H1 (cell line): ENCODE results near the gene ARHGEF4. TPM values are rescaled to one million over a fixed set of nuclear protein-coding genes. Genes with fewer than 3 reads are reported as not detected.

Source experiments
- GTF2F1 ChIP-seq: IDR thresholded peaks from 2 replicates; pipeline ENCODE4 v1.6.1; 2012; ENCODE audit warnings: low read depth, low read length, improper control_type of control experiment, borderline replicate concordance
- RAD21 ChIP-seq, 2 experiments: IDR thresholded peaks in 1 of 2; conservative IDR thresholded peaks in 1 of 2; 2 replicates each; pipeline ENCODE4 v1.6.1; 2011; ENCODE audit warnings: low read depth in 2 of 2, low read length in 2 of 2, improper control_type of control experiment in 1 of 2, inconsistent platforms in 1 of 2, mild to moderate bottlenecking in 1 of 2, moderate library complexity in 1 of 2
- RBBP5 ChIP-seq: IDR thresholded peaks from 2 replicates; pipeline ENCODE4 v1.7.1; 2012; ENCODE audit warnings: low read depth, mild to moderate bottlenecking, inconsistent platforms, low read length, moderate library complexity, borderline replicate concordance
- RNF2 ChIP-seq: fragments of 200-900, 300-1000 bp; sonication (generic); IDR thresholded peaks from 2 replicates; pipeline ENCODE4 v1.7.1; 2016; ENCODE audit warnings: borderline replicate concordance, low read depth, mild to moderate bottlenecking, antibody characterized with exemption, low read length; ENCODE audit not compliant: poor library complexity, severe bottlenecking; ENCODE audit errors: missing control alignments
- SIRT6 ChIP-seq: IDR thresholded peaks from one replicate; pipeline ENCODE4 v1.7.1; 2012; ENCODE audit warnings: low read length, inconsistent platforms
- SP2 ChIP-seq: IDR thresholded peaks from 2 replicates; pipeline ENCODE4 v1.6.1; 2012; ENCODE audit warnings: mild to moderate bottlenecking, low read length, inconsistent platforms
- polyA plus RNA-seq, 7 experiments: library from polyadenylated mRNA; depleted of rRNA in 3 of 7; stranded (reverse) in 5 of 7; unstranded in 2 of 7; fragments of >200 nt in 5 of 7; fragments of 200-250 nt in 2 of 7; gene quantifications; 1 replicate in 5 of 7; 2 replicates in 1 of 7; 4 replicates in 1 of 7; pipeline versions ENCODE4 v1.2.1 to v1.2.3, GENCODE V29; 2011 to 2013; ENCODE audit warnings: missing spikeins in 2 of 7, mixed read lengths in 2 of 7
- total RNA-seq: library from RNA; stranded (reverse); fragmentation: NEBNext Ultra II Directional; extraction: Animal tissue kit (Norgen Biotek cat#: 25700); gene quantifications from 2 replicates; pipeline ENCODE4 v1.2.1, GENCODE V29; 2021
- TF ChIP-seq, protein P1 (sequence below): fragments of 300-600 bp; sonication (generic); IDR thresholded peaks from 2 replicates; pipeline ENCODE4 v1.7.1; 2012; ENCODE audit warnings: low read length, moderate library complexity, mild to moderate bottlenecking, inconsistent platforms; ENCODE audit not compliant: insufficient replicate concordance

ARHGEF4 gene
- total and polyA plus RNA-seq, 2 of the 8 experiments (the other 6 are each of a cell fraction or from before 2014, with no cell fraction given), result 10.6 to 14.6 TPM

DNA sequence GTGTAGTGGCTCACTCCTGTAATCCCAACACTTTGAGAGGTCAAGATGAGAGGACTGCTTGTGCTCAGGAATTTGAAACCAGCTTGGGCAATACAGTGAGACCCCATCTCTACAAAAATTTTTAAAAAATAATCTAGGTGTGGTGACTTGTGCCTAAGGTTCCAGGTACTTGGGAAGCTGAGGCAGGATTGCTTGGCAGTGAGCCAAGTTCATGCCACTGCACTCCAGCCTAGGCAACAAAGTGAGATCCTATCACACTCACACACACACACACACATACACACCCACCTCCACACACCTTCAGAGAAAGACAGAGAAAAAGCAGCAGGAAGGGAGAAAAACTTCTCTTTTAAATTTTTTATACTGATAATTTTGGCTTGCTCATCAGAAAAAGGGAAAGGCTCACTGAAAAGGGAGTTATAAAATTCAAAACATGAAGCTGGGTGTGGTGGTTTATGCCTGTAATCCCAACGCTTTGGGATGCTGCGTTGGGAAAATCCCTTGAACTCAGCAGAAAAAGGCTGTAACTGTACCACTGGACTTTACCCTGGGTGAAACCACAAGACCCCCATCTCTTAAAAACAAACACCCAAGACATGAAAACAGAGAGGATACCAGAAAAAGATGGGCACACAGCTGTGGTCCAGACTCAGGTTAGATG, 230.9 kb downstream of the ARHGEF4 start (continued):
- TF ChIP-seq, protein P1, sequence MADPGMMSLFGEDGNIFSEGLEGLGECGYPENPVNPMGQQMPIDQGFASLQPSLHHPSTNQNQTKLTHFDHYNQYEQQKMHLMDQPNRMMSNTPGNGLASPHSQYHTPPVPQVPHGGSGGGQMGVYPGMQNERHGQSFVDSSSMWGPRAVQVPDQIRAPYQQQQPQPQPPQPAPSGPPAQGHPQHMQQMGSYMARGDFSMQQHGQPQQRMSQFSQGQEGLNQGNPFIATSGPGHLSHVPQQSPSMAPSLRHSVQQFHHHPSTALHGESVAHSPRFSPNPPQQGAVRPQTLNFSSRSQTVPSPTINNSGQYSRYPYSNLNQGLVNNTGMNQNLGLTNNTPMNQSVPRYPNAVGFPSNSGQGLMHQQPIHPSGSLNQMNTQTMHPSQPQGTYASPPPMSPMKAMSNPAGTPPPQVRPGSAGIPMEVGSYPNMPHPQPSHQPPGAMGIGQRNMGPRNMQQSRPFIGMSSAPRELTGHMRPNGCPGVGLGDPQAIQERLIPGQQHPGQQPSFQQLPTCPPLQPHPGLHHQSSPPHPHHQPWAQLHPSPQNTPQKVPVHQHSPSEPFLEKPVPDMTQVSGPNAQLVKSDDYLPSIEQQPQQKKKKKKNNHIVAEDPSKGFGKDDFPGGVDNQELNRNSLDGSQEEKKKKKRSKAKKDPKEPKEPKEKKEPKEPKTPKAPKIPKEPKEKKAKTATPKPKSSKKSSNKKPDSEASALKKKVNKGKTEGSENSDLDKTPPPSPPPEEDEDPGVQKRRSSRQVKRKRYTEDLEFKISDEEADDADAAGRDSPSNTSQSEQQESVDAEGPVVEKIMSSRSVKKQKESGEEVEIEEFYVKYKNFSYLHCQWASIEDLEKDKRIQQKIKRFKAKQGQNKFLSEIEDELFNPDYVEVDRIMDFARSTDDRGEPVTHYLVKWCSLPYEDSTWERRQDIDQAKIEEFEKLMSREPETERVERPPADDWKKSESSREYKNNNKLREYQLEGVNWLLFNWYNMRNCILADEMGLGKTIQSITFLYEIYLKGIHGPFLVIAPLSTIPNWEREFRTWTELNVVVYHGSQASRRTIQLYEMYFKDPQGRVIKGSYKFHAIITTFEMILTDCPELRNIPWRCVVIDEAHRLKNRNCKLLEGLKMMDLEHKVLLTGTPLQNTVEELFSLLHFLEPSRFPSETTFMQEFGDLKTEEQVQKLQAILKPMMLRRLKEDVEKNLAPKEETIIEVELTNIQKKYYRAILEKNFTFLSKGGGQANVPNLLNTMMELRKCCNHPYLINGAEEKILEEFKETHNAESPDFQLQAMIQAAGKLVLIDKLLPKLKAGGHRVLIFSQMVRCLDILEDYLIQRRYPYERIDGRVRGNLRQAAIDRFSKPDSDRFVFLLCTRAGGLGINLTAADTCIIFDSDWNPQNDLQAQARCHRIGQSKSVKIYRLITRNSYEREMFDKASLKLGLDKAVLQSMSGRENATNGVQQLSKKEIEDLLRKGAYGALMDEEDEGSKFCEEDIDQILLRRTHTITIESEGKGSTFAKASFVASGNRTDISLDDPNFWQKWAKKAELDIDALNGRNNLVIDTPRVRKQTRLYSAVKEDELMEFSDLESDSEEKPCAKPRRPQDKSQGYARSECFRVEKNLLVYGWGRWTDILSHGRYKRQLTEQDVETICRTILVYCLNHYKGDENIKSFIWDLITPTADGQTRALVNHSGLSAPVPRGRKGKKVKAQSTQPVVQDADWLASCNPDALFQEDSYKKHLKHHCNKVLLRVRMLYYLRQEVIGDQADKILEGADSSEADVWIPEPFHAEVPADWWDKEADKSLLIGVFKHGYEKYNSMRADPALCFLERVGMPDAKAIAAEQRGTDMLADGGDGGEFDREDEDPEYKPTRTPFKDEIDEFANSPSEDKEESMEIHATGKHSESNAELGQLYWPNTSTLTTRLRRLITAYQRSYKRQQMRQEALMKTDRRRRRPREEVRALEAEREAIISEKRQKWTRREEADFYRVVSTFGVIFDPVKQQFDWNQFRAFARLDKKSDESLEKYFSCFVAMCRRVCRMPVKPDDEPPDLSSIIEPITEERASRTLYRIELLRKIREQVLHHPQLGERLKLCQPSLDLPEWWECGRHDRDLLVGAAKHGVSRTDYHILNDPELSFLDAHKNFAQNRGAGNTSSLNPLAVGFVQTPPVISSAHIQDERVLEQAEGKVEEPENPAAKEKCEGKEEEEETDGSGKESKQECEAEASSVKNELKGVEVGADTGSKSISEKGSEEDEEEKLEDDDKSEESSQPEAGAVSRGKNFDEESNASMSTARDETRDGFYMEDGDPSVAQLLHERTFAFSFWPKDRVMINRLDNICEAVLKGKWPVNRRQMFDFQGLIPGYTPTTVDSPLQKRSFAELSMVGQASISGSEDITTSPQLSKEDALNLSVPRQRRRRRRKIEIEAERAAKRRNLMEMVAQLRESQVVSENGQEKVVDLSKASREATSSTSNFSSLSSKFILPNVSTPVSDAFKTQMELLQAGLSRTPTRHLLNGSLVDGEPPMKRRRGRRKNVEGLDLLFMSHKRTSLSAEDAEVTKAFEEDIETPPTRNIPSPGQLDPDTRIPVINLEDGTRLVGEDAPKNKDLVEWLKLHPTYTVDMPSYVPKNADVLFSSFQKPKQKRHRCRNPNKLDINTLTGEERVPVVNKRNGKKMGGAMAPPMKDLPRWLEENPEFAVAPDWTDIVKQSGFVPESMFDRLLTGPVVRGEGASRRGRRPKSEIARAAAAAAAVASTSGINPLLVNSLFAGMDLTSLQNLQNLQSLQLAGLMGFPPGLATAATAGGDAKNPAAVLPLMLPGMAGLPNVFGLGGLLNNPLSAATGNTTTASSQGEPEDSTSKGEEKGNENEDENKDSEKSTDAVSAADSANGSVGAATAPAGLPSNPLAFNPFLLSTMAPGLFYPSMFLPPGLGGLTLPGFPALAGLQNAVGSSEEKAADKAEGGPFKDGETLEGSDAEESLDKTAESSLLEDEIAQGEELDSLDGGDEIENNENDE, result no peak
- no peak for TF ChIP-seq SIRT6
- TF ChIP-seq RBBP5, result no peak
- no peak for TF ChIP-seq GTF2F1
- TF ChIP-seq RNF2, result no peak
- no peak for TF ChIP-seq RAD21 (IDR thresholded peaks at IDR 0.05 in 1 of 2, conservative IDR thresholded peaks at IDR 0.05 in 1 of 2; ENCODE audit: low read depth in 2 of 2, low read length in 2 of 2)
- no peak for TF ChIP-seq SP2
